HG03565 (cell line): ENCODE measurements around the gene PTGES3L.
"Not testable (repeated sequence)": the region's sequence is repeated elsewhere in the genome, so short reads cannot be mapped to it uniquely, and the experiment has no call there.

ENCODE experiments used
- ATAC-seq: cut with Tn5 transposase; IDR thresholded peaks from one replicate; pipeline ENCODE4 v1.9.1; 2021; ENCODE audit warnings: mild to moderate bottlenecking, moderate library complexity; ENCODE audit not compliant: unreplicated experiment

PTGES3L gene

GRCh38 chr17:42985225-42985624 is 5.3 kb upstream of the PTGES3L start:
- peak; percentile 40 for ATAC-seq

GRCh38 chr17:42982266-42982665 is 2.4 kb upstream of the PTGES3L start:
- no peak for ATAC-seq

- peak; percentile 29 for ATAC-seq
Measured at GRCh38 chr17:42980766-42981397, 1.0 kb upstream of the PTGES3L start.

GRCh38 chr17:42980274-42980765 is 440 bp upstream of the PTGES3L start, which contains the start of gene RUNDC1:
TSS of gene RUNDC1 (plus strand) at chr17:42980565. CDS start at chr17:42980577, 12 bp downstream.
- peak; percentile 42 for ATAC-seq

- not testable (repeated sequence) for ATAC-seq
Measured at GRCh38 chr17:42975701-42976100, 4.2 kb downstream of the PTGES3L start.

GRCh38 chr17:42975265-42975664 is 4.6 kb downstream of the PTGES3L start:
- no peak for ATAC-seq

- not testable (repeated sequence) for ATAC-seq
Measured at GRCh38 chr17:42973323-42973722, 6.6 kb downstream of the PTGES3L start.

- no peak for ATAC-seq
Measured at GRCh38 chr17:42971589-42971988, 8.3 kb downstream of the PTGES3L start.

- ATAC-seq: no peak
Measured at GRCh38 chr17:42969001-42969581, 10.8 kb downstream of the PTGES3L start.

- ATAC-seq: no peak
Measured at GRCh38 chr17:42967925-42968324, 12.0 kb downstream of the PTGES3L start.

- ATAC-seq: peak; percentile 80
Measured at GRCh38 chr17:42964161-42964932, 15.5 kb downstream of the PTGES3L start, which contains the start of gene AARSD1. TSS of gene AARSD1 (minus strand) at chr17:42964454. CDS start at chr17:42964440, 14 bp downstream.

- no peak for ATAC-seq
Measured at GRCh38 chr17:42953669-42954068, 26.2 kb downstream of the PTGES3L start.

GRCh38 chr17:42950044-42950783 is 29.7 kb downstream of the PTGES3L start:
- no peak for ATAC-seq

- ATAC-seq: no peak
Measured at GRCh38 chr17:42946812-42947211, 33.1 kb downstream of the PTGES3L start.

- ATAC-seq: no peak
Measured at GRCh38 chr17:42944211-42944610, 35.7 kb downstream of the PTGES3L start.

GRCh38 chr17:42937712-42938596 is 41.9 kb downstream of the PTGES3L start:
- no peak for ATAC-seq

- no peak for ATAC-seq
Measured at GRCh38 chr17:42929497-42929844, 50.4 kb downstream of the PTGES3L start.

GRCh38 chr17:42928714-42929496 is 51.0 kb downstream of the PTGES3L start:
- ATAC-seq: no peak

- ATAC-seq: no peak
Measured at GRCh38 chr17:42924891-42925290, 55.0 kb downstream of the PTGES3L start.
